Right atrium auricular region (tissue), 2 donors: ENCODE data around the gene MPP3. TPM values are rescaled to one million over a fixed set of nuclear protein-coding genes. Genes with fewer than 3 reads are reported as not detected.

Experiments used
- DNase-seq: peaks from one replicate; pipeline ENCODE4 v3.0.0-alpha.2; 2019; ENCODE audit warnings: low spot score
- H3K27ac ChIP-seq, 2 donors: fragments of 200-600 bp; sonication (generic); 1 replicate in 1 of 2; 2 replicates in 1 of 2; pipeline ENCODE4 v1.5.1; 2016 to 2019
- H3K27me3 ChIP-seq, 2 donors: fragments of 200-600 bp; sonication (generic); one replicate each; pipeline versions ENCODE4 v1.5.1 to v1.6.0; 2017 to 2019
- H3K36me3 ChIP-seq: fragments of 200-600 bp; sonication (generic); one replicate; pipeline ENCODE4 v1.5.1; 2016
- H3K4me1 ChIP-seq, 2 donors: fragments of 200-600 bp; sonication (generic); one replicate each; pipeline versions ENCODE4 v1.5.1 to v1.6.0; 2017 to 2019
- H3K4me3 ChIP-seq, 2 donors: fragments of 200-600 bp; sonication (generic); 1 replicate in 1 of 2; 2 replicates in 1 of 2; pipeline ENCODE4 v1.5.1; 2017 to 2019; ENCODE audit warnings: mild to moderate bottlenecking in 1 of 2, moderate library complexity in 1 of 2
- H3K9me3 ChIP-seq, 2 donors: fragments of 200-600 bp; sonication (generic); one replicate each; pipeline ENCODE4 v1.5.1; 2019
- total RNA-seq, 2 donors: library from RNA; depleted of rRNA; stranded (reverse); fragments of >200 nt; gene quantifications; one replicate each; pipeline ENCODE4 v1.1.0, GENCODE V29; 2016
- TF ChIP-seq, protein P1 (sequence below), 2 donors: fragments of 200-600 bp; sonication (generic); IDR thresholded peaks; one replicate each; pipeline ENCODE4 v1.5.1; 2019; ENCODE audit warnings: antibody characterized with exemption in 2 of 2

MPP3 gene
- total RNA-seq, 2 donors from 2014 or later, result 35.0 to 36.2 TPM

DNA sequence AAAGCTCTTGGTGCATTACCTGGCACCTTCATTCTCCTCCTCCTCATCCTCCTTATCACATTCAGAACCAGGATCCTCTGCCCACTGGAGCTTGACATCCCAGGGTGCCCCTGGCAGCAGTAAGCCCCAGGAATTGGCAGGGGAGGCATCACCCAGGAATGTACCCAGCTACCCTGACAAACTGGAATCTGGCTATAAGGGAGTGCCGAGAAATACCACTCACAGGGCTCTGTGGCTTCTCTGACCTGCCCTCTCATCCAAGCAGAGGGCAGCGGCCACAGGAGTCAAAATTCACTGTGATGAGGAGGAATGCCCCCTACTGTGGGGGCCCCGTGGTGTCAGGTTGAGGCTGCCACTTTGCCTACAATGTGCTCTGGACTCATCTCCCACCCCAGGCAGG lies 19.6 kb downstream of the MPP3 start:
- H3K9me3 ChIP-seq, result no peaks in the 10 kb centered on the region
- peaks cover 0 to 10% of the 10 kb centered on the region in 2 donors for H3K4me1 ChIP-seq
- H3K27me3 ChIP-seq, result no peaks in the 10 kb centered on the region
- TF ChIP-seq, protein P1, sequence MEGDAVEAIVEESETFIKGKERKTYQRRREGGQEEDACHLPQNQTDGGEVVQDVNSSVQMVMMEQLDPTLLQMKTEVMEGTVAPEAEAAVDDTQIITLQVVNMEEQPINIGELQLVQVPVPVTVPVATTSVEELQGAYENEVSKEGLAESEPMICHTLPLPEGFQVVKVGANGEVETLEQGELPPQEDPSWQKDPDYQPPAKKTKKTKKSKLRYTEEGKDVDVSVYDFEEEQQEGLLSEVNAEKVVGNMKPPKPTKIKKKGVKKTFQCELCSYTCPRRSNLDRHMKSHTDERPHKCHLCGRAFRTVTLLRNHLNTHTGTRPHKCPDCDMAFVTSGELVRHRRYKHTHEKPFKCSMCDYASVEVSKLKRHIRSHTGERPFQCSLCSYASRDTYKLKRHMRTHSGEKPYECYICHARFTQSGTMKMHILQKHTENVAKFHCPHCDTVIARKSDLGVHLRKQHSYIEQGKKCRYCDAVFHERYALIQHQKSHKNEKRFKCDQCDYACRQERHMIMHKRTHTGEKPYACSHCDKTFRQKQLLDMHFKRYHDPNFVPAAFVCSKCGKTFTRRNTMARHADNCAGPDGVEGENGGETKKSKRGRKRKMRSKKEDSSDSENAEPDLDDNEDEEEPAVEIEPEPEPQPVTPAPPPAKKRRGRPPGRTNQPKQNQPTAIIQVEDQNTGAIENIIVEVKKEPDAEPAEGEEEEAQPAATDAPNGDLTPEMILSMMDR (IDR thresholded peaks at IDR 0.05), result no peak
- H3K27ac ChIP-seq, result no peak overlapping the region
- H3K36me3 ChIP-seq, result peaks cover 98% of the 10 kb centered on the region
- H3K4me3 ChIP-seq, result no peak overlapping the region
- no peak for DNase-seq

DNA sequence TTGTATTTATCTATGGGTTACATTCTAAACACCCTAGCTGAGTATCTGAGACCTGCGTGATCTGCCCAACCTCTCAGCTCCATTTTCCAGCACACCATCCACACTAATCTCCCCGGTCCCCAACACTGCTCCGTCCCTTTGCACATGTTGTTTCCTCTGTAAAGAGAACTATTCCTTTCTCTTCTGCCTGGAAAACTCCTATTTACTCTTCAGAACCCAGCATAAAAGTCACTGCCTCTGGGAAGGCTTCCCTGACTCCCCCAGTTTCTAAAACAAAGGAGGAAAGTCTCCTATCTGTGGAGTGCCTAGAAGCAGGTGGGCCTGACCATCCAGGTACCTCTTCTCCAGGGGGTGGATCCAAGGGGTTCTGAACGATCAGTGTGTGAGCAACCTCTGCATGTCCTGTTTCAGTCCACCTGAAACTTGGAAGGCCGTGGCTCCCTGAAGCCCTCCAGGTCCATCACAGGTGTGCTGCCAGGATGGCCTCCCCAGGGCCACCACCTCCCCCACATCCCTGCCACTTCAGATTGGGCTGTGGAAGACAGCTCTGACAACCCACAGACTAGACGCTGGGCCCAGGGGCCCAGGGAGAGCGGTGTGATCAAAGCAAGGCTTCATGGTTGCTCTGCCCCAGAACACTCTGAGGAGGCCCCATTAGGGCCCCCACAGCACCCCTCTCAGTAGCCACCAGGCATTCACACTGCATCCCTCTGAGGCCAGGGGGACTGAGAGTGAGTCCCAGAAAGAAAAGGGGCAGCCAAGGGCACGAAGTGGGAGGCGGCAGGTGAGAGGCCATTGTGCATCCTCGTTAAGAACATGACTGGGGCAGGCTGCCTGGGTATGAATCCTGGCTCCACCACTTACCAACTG lies 20.3 kb downstream of the MPP3 start:
- Histone ChIP-seq H3K27ac (no peak overlapping the region), H3K36me3 (peaks cover 98% of the 10 kb centered on the region), H3K9me3 (no peaks in the 10 kb centered on the region), H3K4me3 (no peak overlapping the region), H3K4me1 (peaks cover 0 to 2% of the 10 kb centered on the region in 2 donors), H3K27me3 (no peaks in the 10 kb centered on the region)
- TF ChIP-seq, protein P1 (IDR thresholded peaks at IDR 0.05), result no peak
- DNase-seq, result no peak

DNA sequence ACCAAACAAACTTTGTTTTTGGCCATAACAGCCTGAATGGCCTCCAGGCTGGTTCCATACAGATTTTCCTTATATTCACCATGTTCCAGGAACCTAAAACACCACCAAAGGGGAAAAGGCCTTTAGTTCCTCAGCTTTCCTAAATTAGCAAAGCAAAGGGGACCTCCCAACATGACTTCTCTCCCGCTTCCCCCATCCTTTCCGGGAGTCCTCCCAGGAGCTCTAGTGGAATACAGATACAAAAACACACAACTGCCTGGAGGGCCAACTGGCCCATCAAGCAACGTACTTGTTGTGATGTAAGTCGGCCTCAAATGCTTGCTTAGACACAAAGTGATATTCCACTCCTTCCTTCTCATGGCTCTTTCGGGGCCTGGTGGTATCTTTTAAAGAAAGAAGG lies 22.1 kb downstream of the MPP3 start:
- Histone ChIP-seq H3K27ac (no peak overlapping the region), H3K27me3 (no peaks in the 10 kb centered on the region), H3K36me3 (peaks cover 98% of the 10 kb centered on the region), H3K4me3 (no peak overlapping the region), H3K4me1 (no peaks in the 10 kb centered on the region), H3K9me3 (no peaks in the 10 kb centered on the region)
- DNase-seq, result no peak
- TF ChIP-seq, protein P1 (IDR thresholded peaks at IDR 0.05), result no peak

DNA sequence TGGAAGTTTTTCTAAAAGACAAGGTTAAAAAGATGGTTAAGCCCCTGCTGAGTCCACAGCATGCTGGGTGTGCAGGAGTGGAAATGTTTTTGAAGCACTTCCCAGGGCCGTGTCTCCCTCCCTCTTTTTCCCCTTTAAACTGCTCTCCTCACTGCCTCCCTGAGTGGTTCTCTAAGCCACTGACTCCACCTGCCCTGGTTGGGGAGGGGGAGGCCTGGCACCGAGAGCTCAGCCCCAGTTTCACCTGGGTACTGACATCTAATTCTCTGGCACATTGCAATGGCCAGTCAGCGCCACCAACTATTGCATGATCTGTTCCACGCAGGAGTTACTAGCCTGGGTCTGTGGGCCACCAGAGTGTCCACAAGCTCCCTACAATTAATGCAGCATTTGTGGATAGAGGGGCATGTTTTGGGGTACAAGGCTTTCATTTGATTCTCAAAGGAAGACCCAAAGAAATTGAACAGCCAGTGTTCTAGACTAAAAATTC lies 22.7 kb downstream of the MPP3 start:
- H3K27ac ChIP-seq, result no peak overlapping the region
- H3K9me3 ChIP-seq, result no peaks in the 10 kb centered on the region
- peaks cover 98% of the 10 kb centered on the region for H3K36me3 ChIP-seq
- no peaks in the 10 kb centered on the region for H3K4me1 ChIP-seq
- no peak for DNase-seq
- H3K27me3 ChIP-seq, result no peaks in the 10 kb centered on the region
- no peak overlapping the region for H3K4me3 ChIP-seq
- TF ChIP-seq, protein P1 (IDR thresholded peaks at IDR 0.05), result no peak

DNA sequence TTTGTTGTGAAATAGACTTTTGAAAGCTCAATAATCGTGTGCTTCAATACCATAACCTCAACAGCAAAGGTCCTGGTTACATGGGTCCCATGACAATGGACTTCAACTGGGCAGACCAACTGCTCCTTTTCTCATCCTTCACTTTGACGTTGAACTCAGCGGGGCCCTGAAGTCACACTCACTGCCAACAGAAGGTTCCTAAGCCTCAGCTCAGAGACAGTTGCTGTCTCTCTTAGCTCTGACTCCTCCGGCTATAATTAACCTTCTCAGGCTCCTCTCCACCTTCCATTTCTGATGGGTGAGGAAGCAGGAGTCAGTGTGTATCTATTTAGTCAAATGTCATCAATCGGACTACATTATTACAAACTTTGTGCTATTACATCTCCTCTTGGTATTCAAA lies 23.8 kb downstream of the MPP3 start:
- Histone ChIP-seq H3K27ac (no peak overlapping the region), H3K9me3 (no peaks in the 10 kb centered on the region), H3K4me1 (no peaks in the 10 kb centered on the region), H3K27me3 (no peaks in the 10 kb centered on the region), H3K36me3 (peaks cover 96% of the 10 kb centered on the region), H3K4me3 (no peak overlapping the region)
- no peak for DNase-seq
- TF ChIP-seq, protein P1 (IDR thresholded peaks at IDR 0.05), result no peak
